Measurements from ENCODE around the gene RAB35. TPM values are rescaled to one million over a fixed set of nuclear protein-coding genes. Genes with fewer than 3 reads are reported as not detected.

RAB35 gene
- total and polyA plus RNA-seq, 2 experiments from 2014 or later = 9.9 to 16.9 TPM

GRCh38 chr12:120061575-120062214, 54.9 kb downstream of the RAB35 start:
- Histone ChIP-seq H3K9me2 (ENCODE audit: insufficient read depth) (no peaks in the 10 kb centered on the region), H3K36me3 (ENCODE audit: insufficient read depth) (no peaks in the 10 kb centered on the region), H4K20me1 (replicated peaks; ENCODE audit: insufficient read depth) (no peaks in the 10 kb centered on the region; the same call in 1 of the 2 replicates), H3K79me2 (replicated peaks; ENCODE audit: insufficient read depth) (no peaks in the 10 kb centered on the region), H2AFZ (no peak overlapping the region), H3K27me3 (ENCODE audit: insufficient read depth) (no peaks in the 10 kb centered on the region), H3K4me1 (ENCODE audit: insufficient read depth) (no peaks in the 10 kb centered on the region), H3K27ac (ENCODE audit: low read depth) (no peak overlapping the region; the same call in 1 of the 2 replicates), H3K4me3 (no peak overlapping the region), H3K4me2 (no peak overlapping the region), H3F3A (replicated peaks; ENCODE audit: low read depth) (no peaks in the 10 kb centered on the region)
- H3K4me1 Mint-ChIP-seq = peaks cover 9% of the 10 kb centered on the region
- no peak overlapping the region for H3K4me3 Mint-ChIP-seq
- no peak for ATAC-seq
- no peak for DNase-seq (ENCODE audit: low spot score)
- H3K27ac Mint-ChIP-seq = no peak overlapping the region
- no peaks in the 10 kb centered on the region for H3K9me3 Mint-ChIP-seq
- peaks cover 7% of the 10 kb centered on the region for H3K27me3 Mint-ChIP-seq (ENCODE audit: insufficient read depth, low read depth, poor library complexity)
- no peaks in the 10 kb centered on the region for H3K36me3 Mint-ChIP-seq (ENCODE audit: low read depth)
- TF ChIP-seq JUNB (IDR thresholded peaks at IDR 0.05; ENCODE audit: unreplicated experiment) (no peak), ZNF114 (CRISPR knock-in tag; IDR thresholded peaks at IDR 0.05) (no peak), ZNF331 (CRISPR knock-in tag; IDR thresholded peaks at IDR 0.05; ENCODE audit: low read depth) (no peak), REST (IDR thresholded peaks at IDR 0.05; ENCODE audit: unreplicated experiment) (no peak), POLR2AphosphoS5 (IDR thresholded peaks at IDR 0.05; ENCODE audit: low read depth) (no peak), STAT1 (IDR thresholded peaks at IDR 0.05; ENCODE audit: unreplicated experiment) (no peak), ETS1 (IDR thresholded peaks at IDR 0.05) (no peak), CREB1 (CRISPR knock-in tag; IDR thresholded peaks at IDR 0.05; ENCODE audit: low read depth) (no peak), ZNF462 (CRISPR knock-in tag; IDR thresholded peaks at IDR 0.05) (no peak), EZH2 (IDR thresholded peaks at IDR 0.05; ENCODE audit: low read depth, unreplicated experiment) (no peak), CTCF (conservative IDR thresholded peaks at IDR 0.05; ENCODE audit: low read depth in 2 of 2) (no peak), EZH2phosphoT487 (IDR thresholded peaks at IDR 0.05; ENCODE audit: unreplicated experiment) (no peak), NANOG (IDR thresholded peaks at IDR 0.05; ENCODE audit: borderline replicate concordance) (no peak)

All from GM23338 (cell line).